Frontal cortex (tissue), 4 donors: Measurements from ENCODE around the gene E4F1. TPM values are rescaled to one million over a fixed set of nuclear protein-coding genes. Genes with fewer than 3 reads are reported as not detected.
"Not testable (repeated sequence)": the region's sequence is repeated elsewhere in the genome, so short reads cannot be mapped to it uniquely, and the experiment has no call there.

ENCODE experiments used
- DNase-seq, 2 donors: peaks; one replicate each; pipeline ENCODE4 v3.0.0; 2012; ENCODE audit warnings: low spot score in 2 of 2
- FAIRE-seq: peaks from 2 replicates; lab custom pipeline; 2012; peaks lifted over from hg19 to GRCh38; lab: Jason Lieb, UNC
- total RNA-seq: library from RNA; depleted of rRNA; stranded (reverse); fragments of >200 nt; gene quantifications from one replicate; pipeline ENCODE4 v1.2.3, GENCODE V29; 2014
- donor health status: control.
- donor health status: control.
- donor health status: control.

Gene E4F1
- total RNA-seq, 1 donor from 2014 or later: 27.3 TPM

- FAIRE-seq: no peak
- peak in 1 of 2 donors; percentile 23 for DNase-seq
Observed at GRCh38 chr16:2238150-2238837, 14.9 kb downstream of the E4F1 start.

GRCh38 chr16:2238838-2239675, 15.7 kb downstream of the E4F1 start:
- FAIRE-seq (no peak), DNase-seq (peak in 1 of 2 donors; percentile 20)

GRCh38 chr16:2240331-2240730, 16.9 kb downstream of the E4F1 start:
- not testable (repeated sequence) for DNase-seq, FAIRE-seq

- FAIRE-seq: no peak
Observed at GRCh38 chr16:2242598-2242997, 19.2 kb downstream of the E4F1 start.

GRCh38 chr16:2243031-2243528, 19.7 kb downstream of the E4F1 start:
- FAIRE-seq (no peak), DNase-seq (peak in 1 of 2 donors; percentile 18)

More at GRCh38 chr16:2242598-2242997, 19.2 kb downstream of the E4F1 start:
- peak in 1 of 2 donors; percentile 34 for DNase-seq

GRCh38 chr16:2243781-2244180, 20.4 kb downstream of the E4F1 start:
- no peak for FAIRE-seq

GRCh38 chr16:2244301-2244700, 20.9 kb downstream of the E4F1 start:
- DNase-seq (no peak), FAIRE-seq (no peak)

More at GRCh38 chr16:2243781-2244180, 20.4 kb downstream of the E4F1 start:
- DNase-seq: peak in 1 of 2 donors; percentile 12

- peak in 1 of 2 donors; percentile 14 for DNase-seq
- no peak for FAIRE-seq
Observed at GRCh38 chr16:2244926-2245795, 21.8 kb downstream of the E4F1 start.

GRCh38 chr16:2246301-2246885, 23.0 kb downstream of the E4F1 start:
- FAIRE-seq (no peak), DNase-seq (no peak)

GRCh38 chr16:2250652-2251295, 27.4 kb downstream of the E4F1 start:
- DNase-seq: no peak
- no peak for FAIRE-seq

GRCh38 chr16:2251296-2252111, 28.1 kb downstream of the E4F1 start, which contains the start of gene ECI1:
Gene ECI1, minus strand, starts transcription at chr16:2251587. Its CDS starts 21 bp downstream, at chr16:2251566.
- DNase-seq (peak; percentile 100), FAIRE-seq (no peak)

GRCh38 chr16:2252806-2253148, 29.4 kb downstream of the E4F1 start:
- FAIRE-seq (no peak), DNase-seq (no peak)

- DNase-seq (no peak), FAIRE-seq (no peak)
Observed at GRCh38 chr16:2253293-2253692, 29.9 kb downstream of the E4F1 start.

- no peak for FAIRE-seq
- DNase-seq: no peak
Observed at GRCh38 chr16:2256531-2257140, 33.2 kb downstream of the E4F1 start.

GRCh38 chr16:2257726-2258125, 34.3 kb downstream of the E4F1 start:
- FAIRE-seq (no peak), DNase-seq (peak in 1 of 2 donors; percentile 3)

- not testable (repeated sequence) for FAIRE-seq, DNase-seq
Observed at GRCh38 chr16:2258530-2258929, 35.1 kb downstream of the E4F1 start.

- DNase-seq (no peak), FAIRE-seq (no peak)
Observed at GRCh38 chr16:2260250-2260649, 36.9 kb downstream of the E4F1 start.

- FAIRE-seq, DNase-seq: not testable (repeated sequence)
Observed at GRCh38 chr16:2263026-2263425, 39.6 kb downstream of the E4F1 start.
